ENCODE data around the gene TOMM70. TPM values are rescaled to one million over a fixed set of nuclear protein-coding genes. Genes with fewer than 3 reads are reported as not detected.

TOMM70 gene
- total and polyA plus RNA-seq, 2 of the 13 experiments (the other 11 are each of a cell fraction or from before 2014, with no cell fraction given) = 27.0 to 77.2 TPM

GRCh38 chr3:100402891-100403290, 2.0 kb upstream of the TOMM70 start (continued):
- TF ChIP-seq ZSCAN31 (CRISPR knock-in tag; IDR thresholded peaks at IDR 0.05; ENCODE audit: low read depth) (no peak), ZNF557 (CRISPR knock-in tag; IDR thresholded peaks at IDR 0.05) (no peak), KDM5A (IDR thresholded peaks at IDR 0.05; ENCODE audit: borderline replicate concordance, low read length) (0 out of 2 replicates have a peak, but pooled peaks have one; percentile 39), RNF219 (CRISPR knock-in tag; IDR thresholded peaks at IDR 0.05) (no peak), ZMYM3 (CRISPR knock-in tag; IDR thresholded peaks at IDR 0.05) (no peak)

GRCh38 chr3:100402256-100402655, 1.4 kb upstream of the TOMM70 start:
- Histone ChIP-seq H3K27me3 (ENCODE audit: control insufficient read depth in 1 of 2, insufficient read depth in 2 of 2, low read length in 2 of 2) (no peaks in the 10 kb centered on the region; a peak in 1 of 5 replicates), H3K79me2 (ENCODE audit: insufficient read depth, low read length) (peaks cover 85% of the 10 kb centered on the region), H3K4me2 (ENCODE audit: low read depth, low read length) (peak overlapping the region; percentile 87), H4K20me1 (ENCODE audit: insufficient read depth, low read length) (peaks cover 22% of the 10 kb centered on the region), H3K9ac (ENCODE audit: insufficient read depth, low read depth, low read length) (peak overlapping the region; percentile 91), H2AFZ (ENCODE audit: low read length) (no peak overlapping the region), H3K4me1 (ENCODE audit: insufficient read depth, low read length) (peaks cover 51% of the 10 kb centered on the region), H3K4me3 (replicated peaks in 1 of 3; ENCODE audit: insufficient read depth in 1 of 3, low read depth in 2 of 3, low read length in 3 of 3) (peak overlapping the region; percentile 56 to 99 (median 96)), H3K9me3 (ENCODE audit: low read length) (0 out of 2 replicates have a peak, but pooled peaks cover 4% of the 10 kb centered on the region), H3K27ac (ENCODE audit: extremely low read length, insufficient read depth, low read length) (peak overlapping the region; percentile 93), H3K36me3 (replicated peaks in 1 of 2; ENCODE audit: control insufficient read depth in 1 of 2, insufficient read depth in 2 of 2, low read length in 2 of 2) (no peaks in the 10 kb centered on the region; a peak in 1 of 5 replicates)
- in situ Hi-C loops (cut with HindIII; ENCODE audit: extremely low pct_ligation_motif_present, low pct_unique_long_range_greater_than_20kb) = no loop called here
- DNase-seq (ENCODE audit: low spot score) (no peak), ATAC-seq (no peak), FAIRE-seq (no peak)
- CTCF ChIA-PET (ENCODE audit: low intra/inter-chr PET ratio, low total read pairs) = no interaction called here
- intact Hi-C loops (cut with micrococcal nuclease; ENCODE audit: unreplicated experiment) = loop anchor here (10.0 kb wide), 1 partner anchor 327 kb away; no protein-coding TSS in a partner anchor
- POLR2A ChIA-PET = interaction anchor here (0.8 to 3.7 kb wide), 17 partner anchors 9 to 584 kb away, joined by 3 to 44 read pairs (median 5); partner anchors contain the start of genes CMSS1, NIT2, TBC1D23 and TFG
- 8% methylated on average over 2 of the region's 2 CpGs for WGBS (ENCODE audit: low lambda C conversion rate)
- BruUV-seq (replicated peaks) = no TSS peak
- no peak for TF ChIP-seq MAF1 (CRISPR knock-in tag; IDR thresholded peaks at IDR 0.05; ENCODE audit: borderline replicate concordance)
- TF ChIP-seq ZNF234 (CRISPR knock-in tag; conservative IDR thresholded peaks at IDR 0.05) = no peak
- TF ChIP-seq SCMH1 (CRISPR knock-in tag; IDR thresholded peaks at IDR 0.05; ENCODE audit: borderline replicate concordance) = no peak
- no peak for TF ChIP-seq TBX3 (IDR thresholded peaks at IDR 0.05; ENCODE audit: borderline replicate concordance)
- TF ChIP-seq IRF2 (CRISPR knock-in tag; IDR thresholded peaks at IDR 0.05) = no peak
- TF ChIP-seq, protein P1, sequence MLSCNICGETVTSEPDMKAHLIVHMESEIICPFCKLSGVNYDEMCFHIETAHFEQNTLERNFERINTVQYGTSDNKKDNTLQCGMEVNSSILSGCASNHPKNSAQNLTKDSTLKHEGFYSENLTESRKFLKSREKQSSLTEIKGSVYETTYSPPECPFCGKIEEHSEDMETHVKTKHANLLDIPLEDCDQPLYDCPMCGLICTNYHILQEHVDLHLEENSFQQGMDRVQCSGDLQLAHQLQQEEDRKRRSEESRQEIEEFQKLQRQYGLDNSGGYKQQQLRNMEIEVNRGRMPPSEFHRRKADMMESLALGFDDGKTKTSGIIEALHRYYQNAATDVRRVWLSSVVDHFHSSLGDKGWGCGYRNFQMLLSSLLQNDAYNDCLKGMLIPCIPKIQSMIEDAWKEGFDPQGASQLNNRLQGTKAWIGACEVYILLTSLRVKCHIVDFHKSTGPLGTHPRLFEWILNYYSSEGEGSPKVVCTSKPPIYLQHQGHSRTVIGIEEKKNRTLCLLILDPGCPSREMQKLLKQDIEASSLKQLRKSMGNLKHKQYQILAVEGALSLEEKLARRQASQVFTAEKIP (CRISPR knock-in tag; IDR thresholded peaks at IDR 0.05; ENCODE audit: borderline replicate concordance) = no peak
- TF ChIP-seq ASH2L (IDR thresholded peaks at IDR 0.05; ENCODE audit: insufficient read length, low read depth, low read length) = no peak
- TF ChIP-seq, protein P2, sequence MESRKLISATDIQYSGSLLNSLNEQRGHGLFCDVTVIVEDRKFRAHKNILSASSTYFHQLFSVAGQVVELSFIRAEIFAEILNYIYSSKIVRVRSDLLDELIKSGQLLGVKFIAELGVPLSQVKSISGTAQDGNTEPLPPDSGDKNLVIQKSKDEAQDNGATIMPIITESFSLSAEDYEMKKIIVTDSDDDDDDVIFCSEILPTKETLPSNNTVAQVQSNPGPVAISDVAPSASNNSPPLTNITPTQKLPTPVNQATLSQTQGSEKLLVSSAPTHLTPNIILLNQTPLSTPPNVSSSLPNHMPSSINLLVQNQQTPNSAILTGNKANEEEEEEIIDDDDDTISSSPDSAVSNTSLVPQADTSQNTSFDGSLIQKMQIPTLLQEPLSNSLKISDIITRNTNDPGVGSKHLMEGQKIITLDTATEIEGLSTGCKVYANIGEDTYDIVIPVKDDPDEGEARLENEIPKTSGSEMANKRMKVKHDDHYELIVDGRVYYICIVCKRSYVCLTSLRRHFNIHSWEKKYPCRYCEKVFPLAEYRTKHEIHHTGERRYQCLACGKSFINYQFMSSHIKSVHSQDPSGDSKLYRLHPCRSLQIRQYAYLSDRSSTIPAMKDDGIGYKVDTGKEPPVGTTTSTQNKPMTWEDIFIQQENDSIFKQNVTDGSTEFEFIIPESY (CRISPR knock-in tag; IDR thresholded peaks at IDR 0.05) = no peak
- TF ChIP-seq, protein P3, sequence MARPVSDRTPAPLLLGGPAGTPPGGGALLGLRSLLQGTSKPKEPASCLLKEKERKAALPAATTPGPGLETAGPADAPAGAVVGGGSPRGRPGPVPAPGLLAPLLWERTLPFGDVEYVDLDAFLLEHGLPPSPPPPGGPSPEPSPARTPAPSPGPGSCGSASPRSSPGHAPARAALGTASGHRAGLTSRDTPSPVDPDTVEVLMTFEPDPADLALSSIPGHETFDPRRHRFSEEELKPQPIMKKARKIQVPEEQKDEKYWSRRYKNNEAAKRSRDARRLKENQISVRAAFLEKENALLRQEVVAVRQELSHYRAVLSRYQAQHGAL (CRISPR knock-in tag; IDR thresholded peaks at IDR 0.05; ENCODE audit: not compliant biosample characterization) = no peak
- no peak for TF ChIP-seq CCAR2 (optimal IDR thresholded peaks at IDR 0.05; ENCODE audit: low read depth, low read length)
